GM12874 (cell line): ENCODE measurements around the gene C1QTNF12.

Experiments
- TF ChIP-seq, protein P1 (sequence below): IDR thresholded peaks from 2 replicates; pipeline ENCODE4 v1.5.1; 2011; ENCODE audit warnings: low read depth, mild to moderate bottlenecking, control low read depth, low read length, moderate library complexity; ENCODE audit not compliant: insufficient read depth

Gene C1QTNF12

GRCh38 chr1:1218524-1219200 is 27.9 kb downstream of the C1QTNF12 start:
- TF ChIP-seq, protein P1, sequence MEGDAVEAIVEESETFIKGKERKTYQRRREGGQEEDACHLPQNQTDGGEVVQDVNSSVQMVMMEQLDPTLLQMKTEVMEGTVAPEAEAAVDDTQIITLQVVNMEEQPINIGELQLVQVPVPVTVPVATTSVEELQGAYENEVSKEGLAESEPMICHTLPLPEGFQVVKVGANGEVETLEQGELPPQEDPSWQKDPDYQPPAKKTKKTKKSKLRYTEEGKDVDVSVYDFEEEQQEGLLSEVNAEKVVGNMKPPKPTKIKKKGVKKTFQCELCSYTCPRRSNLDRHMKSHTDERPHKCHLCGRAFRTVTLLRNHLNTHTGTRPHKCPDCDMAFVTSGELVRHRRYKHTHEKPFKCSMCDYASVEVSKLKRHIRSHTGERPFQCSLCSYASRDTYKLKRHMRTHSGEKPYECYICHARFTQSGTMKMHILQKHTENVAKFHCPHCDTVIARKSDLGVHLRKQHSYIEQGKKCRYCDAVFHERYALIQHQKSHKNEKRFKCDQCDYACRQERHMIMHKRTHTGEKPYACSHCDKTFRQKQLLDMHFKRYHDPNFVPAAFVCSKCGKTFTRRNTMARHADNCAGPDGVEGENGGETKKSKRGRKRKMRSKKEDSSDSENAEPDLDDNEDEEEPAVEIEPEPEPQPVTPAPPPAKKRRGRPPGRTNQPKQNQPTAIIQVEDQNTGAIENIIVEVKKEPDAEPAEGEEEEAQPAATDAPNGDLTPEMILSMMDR: no peak

GRCh38 chr1:1217621-1218523 is 28.6 kb downstream of the C1QTNF12 start:
- TF ChIP-seq, protein P1: no peak

DNA sequence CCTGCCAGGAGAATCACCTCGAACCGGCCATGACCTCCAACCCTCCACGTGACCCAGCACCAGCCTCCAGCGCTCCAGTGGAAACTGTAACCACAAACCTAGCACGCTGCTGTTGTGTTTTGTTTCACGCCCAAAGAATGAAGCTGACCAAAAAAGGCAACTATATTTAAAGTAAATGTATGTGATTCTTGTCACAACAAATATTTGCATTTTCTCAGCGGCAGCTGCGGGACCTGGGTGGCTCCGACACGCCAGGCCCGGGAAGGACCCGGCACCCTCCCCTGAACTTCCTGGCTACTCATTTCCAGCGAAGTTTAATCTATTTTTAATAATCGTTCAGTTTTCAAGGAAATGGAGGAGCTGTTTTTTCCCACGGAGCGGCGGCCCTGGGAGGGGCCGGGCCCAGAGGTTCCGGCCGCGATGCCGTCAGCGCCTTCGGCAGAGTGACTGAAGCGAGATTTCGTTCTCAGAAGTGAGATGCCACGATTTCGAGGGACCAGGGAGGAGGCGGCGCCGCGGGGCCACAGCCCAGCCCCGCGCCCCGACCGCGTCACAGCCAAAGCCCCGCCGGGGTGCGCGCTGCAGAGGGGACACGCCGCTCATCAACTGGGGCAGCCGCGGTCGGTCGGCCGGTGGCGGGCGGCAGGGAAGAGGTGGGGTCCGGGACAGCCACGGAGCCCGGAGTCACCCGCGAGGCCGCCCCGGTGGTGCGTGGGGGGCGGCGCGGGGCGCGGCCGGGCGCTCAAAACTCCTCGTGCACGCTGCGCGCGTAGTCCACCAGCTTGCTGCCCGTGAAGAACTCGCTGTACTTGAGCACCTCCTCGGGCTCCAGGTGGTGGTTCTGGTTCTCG is 29.5 kb downstream of the C1QTNF12 start:
- TF ChIP-seq, protein P1: no peak

- TF ChIP-seq, protein P1: no peak
Measured at GRCh38 chr1:1215881-1216605, 30.5 kb downstream of the C1QTNF12 start.

DNA sequence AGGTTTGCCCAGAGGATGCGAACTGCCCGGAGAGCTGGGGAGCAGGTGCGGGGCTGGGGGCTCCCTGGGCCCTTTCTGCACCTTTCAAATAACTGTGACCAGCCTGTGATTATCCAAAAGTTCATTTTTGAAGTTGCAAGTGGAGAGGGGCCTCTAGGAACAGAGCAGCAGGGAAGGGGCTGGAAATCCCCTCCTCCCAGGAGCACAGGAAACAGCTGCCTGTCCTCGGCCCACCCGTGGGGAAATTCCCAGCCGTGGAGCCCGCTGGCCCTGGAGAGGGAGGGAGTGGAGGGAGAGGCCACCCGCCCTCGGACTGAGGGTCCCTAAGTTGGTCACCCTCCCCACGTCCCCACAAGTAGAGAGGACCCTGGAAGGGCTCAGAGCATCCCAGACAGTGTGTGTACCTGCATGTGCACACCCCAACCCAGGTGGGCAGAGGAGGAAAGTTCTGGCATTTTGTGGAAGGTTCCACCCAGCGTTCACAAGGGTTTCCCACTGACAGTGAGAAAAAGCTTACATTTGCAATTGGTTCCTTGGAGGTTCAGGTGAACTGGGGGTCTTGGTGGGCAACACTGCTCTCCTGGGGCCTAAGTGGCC is 31.3 kb downstream of the C1QTNF12 start:
- TF ChIP-seq, protein P1: no peak

GRCh38 chr1:1213345-1214265 is 32.9 kb downstream of the C1QTNF12 start, which contains the start of gene TNFRSF4:
TSS of gene TNFRSF4 (minus strand) at chr1:1214153. CDS start at chr1:1214127, 26 bp downstream.
- TF ChIP-seq, protein P1: no peak
